Activated naive CD4-positive, alpha-beta T cell treated with anti-CD3 and anti-CD28 coated beads, Interleukin-2, amount 50 U/mL, for 72 hours (primary cell): ENCODE results near the gene PTPRA. TPM values are rescaled to one million over a fixed set of nuclear protein-coding genes. Genes with fewer than 3 reads are reported as not detected.
"Not testable (repeated sequence)": the region's sequence is repeated elsewhere in the genome, so short reads cannot be mapped to it uniquely, and the experiment has no call there.

Experiments
- ATAC-seq, 2 donors: fragments of 150-1000 bp; cut with Tn5 transposase; 2 replicates each; pipeline ENCODE4 v1.10.0; 2021; ENCODE audit warnings: mild to moderate bottlenecking in 2 of 2, moderate library complexity in 2 of 2
- DNase-seq, 2 donors: peaks; one replicate each; pipeline ENCODE4 v3.0.0; 2021 to 2022; ENCODE audit warnings: low spot score in 2 of 2
- H3K27ac Mint-ChIP-seq, 2 donors: one replicate each; pipeline ENCODE4 v1.8.0; 2022; ENCODE audit warnings: mild to moderate bottlenecking in 2 of 2, mixed read lengths in 2 of 2
- H3K36me3 Mint-ChIP-seq, 2 donors: one replicate each; pipeline ENCODE4 v1.8.0; 2022; ENCODE audit warnings: mixed read lengths in 2 of 2
- H3K9me3 Mint-ChIP-seq, 2 donors: one replicate each; pipeline ENCODE4 v1.8.0; 2022; ENCODE audit warnings: mixed read lengths in 2 of 2
- total RNA-seq, 2 donors: library from RNA; stranded (reverse); gene quantifications; one replicate each; pipeline ENCODE4 v1.2.3, GENCODE V29; 2022

Gene PTPRA
- total RNA-seq, 2 donors from 2014 or later = 37.8 to 55.8 TPM

DNA sequence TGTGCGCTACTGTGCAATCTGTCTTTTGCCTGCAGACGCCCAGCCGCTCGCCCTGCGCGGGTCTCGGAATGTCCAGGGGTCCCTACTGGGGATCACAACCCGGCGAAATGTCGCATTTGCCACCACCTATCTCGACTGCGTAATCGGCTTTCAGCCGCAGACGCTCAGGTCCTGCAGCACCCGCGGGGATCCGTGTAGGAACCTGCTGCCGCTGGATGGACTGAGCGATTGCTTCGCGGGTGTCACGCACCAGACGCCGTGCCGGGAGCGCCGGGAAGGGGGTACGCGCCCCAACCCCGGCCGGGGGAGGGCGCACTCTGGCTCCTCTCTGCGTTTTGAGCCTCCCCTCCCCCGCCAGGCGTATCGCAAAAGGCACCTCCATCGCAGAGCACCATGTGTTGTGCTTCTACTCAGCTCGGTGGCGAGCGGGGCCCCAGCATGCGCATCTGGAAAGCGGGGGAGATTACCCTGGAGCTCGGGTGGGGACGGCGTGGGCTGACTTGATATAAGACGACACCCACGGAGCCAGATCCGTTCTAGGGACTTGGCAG lies 747 bp upstream of the PTPRA start:
- peaks cover 11 to 20% of the 10 kb centered on the region in 2 donors for H3K36me3 Mint-ChIP-seq
- DNase-seq = peak; percentile 75 to 78
- H3K9me3 Mint-ChIP-seq = no peaks in the 10 kb centered on the region
- peak; percentile 45 to 60 for ATAC-seq
- H3K27ac Mint-ChIP-seq = peak overlapping the region; percentile 89 to 98

- Mint-ChIP-seq H3K9me3 (no peaks in the 10 kb centered on the region), H3K27ac (peak overlapping the region; percentile 61 to 87), H3K36me3 (peaks cover 11 to 20% of the 10 kb centered on the region in 2 donors)
- DNase-seq (peak in 1 of 2 donors; percentile 62), ATAC-seq (peak in 1 of 2 donors; percentile 57)
Measured at GRCh38 chr20:2873747-2874041, 413 bp downstream of the PTPRA start.

DNA sequence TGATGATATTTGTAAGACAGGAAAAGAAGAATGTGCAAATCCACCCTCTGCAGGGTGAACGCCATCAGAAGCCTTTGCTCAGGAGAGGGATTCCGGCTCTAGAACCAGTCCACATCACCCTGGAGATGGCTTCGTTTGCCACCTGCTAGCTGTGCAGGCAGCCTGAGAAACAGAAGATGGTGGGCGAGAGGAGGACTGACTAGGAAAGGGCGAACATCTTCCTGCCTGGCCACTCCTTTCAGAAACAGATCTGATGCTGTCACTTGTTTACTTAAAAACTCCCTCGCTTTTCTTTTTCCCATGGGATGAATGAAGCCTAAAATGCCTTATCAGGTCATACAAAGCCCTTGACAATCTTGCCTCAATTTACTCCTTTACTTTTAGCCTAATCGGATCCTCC lies 1.2 kb downstream of the PTPRA start:
- DNase-seq = no peak
- Mint-ChIP-seq H3K9me3 (no peaks in the 10 kb centered on the region), H3K27ac (peak overlapping the region; percentile 61 to 87), H3K36me3 (peaks cover 11 to 20% of the 10 kb centered on the region in 2 donors)
- no peak for ATAC-seq

- Mint-ChIP-seq H3K9me3 (no peaks in the 10 kb centered on the region), H3K36me3 (peaks cover 11 to 20% of the 10 kb centered on the region in 2 donors), H3K27ac (no peak overlapping the region)
- no peak for ATAC-seq
- no peak for DNase-seq
Measured at GRCh38 chr20:2875690-2876203, 2.5 kb downstream of the PTPRA start.

- peaks cover 11 to 20% of the 10 kb centered on the region in 2 donors for H3K36me3 Mint-ChIP-seq
- no peak for ATAC-seq
- H3K27ac Mint-ChIP-seq = no peak overlapping the region
- no peaks in the 10 kb centered on the region for H3K9me3 Mint-ChIP-seq
- DNase-seq = no peak
Measured at GRCh38 chr20:2878515-2878914, 5.2 kb downstream of the PTPRA start.

- Mint-ChIP-seq H3K27ac (no peak overlapping the region), H3K9me3 (no peaks in the 10 kb centered on the region), H3K36me3 (peaks cover 11 to 20% of the 10 kb centered on the region in 2 donors)
- DNase-seq (no peak), ATAC-seq (no peak)
Measured at GRCh38 chr20:2879146-2879545, 5.9 kb downstream of the PTPRA start.

- DNase-seq (no peak), ATAC-seq (no peak)
- no peak overlapping the region for H3K27ac Mint-ChIP-seq
- peaks cover 0 to 9% of the 10 kb centered on the region in 2 donors for H3K36me3 Mint-ChIP-seq
- no peaks in the 10 kb centered on the region for H3K9me3 Mint-ChIP-seq
Measured at GRCh38 chr20:2880650-2881049, 7.4 kb downstream of the PTPRA start.

- DNase-seq (no peak), ATAC-seq (peak in 1 of 2 donors; percentile 65)
- no peaks in the 10 kb centered on the region for H3K9me3 Mint-ChIP-seq
- no peak overlapping the region for H3K27ac Mint-ChIP-seq
- H3K36me3 Mint-ChIP-seq = no peaks in the 10 kb centered on the region
Measured at GRCh38 chr20:2883726-2884637, 10.7 kb downstream of the PTPRA start.

DNA sequence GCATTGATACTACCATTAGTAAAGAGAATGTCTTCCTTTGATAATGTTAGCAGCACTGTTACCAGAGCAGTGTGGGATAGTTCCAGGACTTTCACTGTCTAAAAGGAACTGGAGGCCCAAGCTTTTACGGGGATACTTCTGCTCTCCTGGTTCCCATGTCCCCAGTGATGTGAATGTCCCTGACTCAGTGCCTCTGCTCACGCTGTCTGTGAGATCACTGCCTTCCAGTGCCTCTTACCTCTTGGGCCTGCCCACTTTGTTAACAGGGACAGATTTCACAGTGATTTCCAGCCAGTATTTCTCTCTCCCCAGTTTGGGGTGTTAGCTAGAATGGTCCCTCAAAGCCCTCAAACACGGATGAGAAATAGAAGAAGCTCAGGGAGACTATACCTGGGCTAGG lies 14.4 kb downstream of the PTPRA start:
- Mint-ChIP-seq H3K27ac (peak overlapping the region in 1 of 2 donors; percentile 34), H3K9me3 (peaks cover 0 to 9% of the 10 kb centered on the region in 2 donors), H3K36me3 (peaks cover 0 to 9% of the 10 kb centered on the region in 2 donors)
- DNase-seq (no peak), ATAC-seq (no peak)

DNA sequence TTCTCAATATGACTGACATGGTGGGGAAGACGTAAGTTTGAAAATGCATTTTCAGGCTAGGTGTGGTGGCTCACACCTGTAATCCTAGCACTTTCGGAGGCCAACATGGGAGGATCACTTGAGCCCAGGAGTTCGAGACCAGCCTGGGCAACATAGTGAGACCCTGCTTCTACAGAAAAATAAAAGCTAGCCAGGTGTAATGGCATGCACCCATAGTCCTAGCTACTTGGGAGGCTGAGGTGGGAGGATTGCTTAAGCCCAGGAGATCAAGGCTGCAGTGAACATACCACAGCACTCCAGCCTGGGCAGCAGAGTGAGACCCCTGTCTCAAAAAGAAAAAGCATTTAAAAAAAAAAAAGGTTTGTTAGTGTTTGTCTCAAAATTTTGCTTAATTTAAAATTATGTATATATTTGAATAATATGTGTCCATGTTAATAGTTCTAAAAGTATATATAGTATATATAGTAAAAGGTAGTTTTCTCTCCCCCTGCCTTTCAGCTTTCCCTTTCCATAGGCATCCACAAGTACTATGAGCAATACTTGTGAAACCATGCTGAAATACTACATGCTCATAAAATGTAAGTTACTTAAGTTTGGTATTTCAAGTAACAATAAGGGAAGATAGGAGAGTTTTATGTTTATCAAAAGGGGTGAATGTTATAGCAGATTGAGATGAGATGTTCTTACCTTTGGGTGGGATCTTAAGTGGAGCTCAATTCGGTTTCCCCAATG lies 15.1 kb downstream of the PTPRA start:
- peaks cover 0 to 9% of the 10 kb centered on the region in 2 donors for H3K9me3 Mint-ChIP-seq
- peaks cover 0 to 9% of the 10 kb centered on the region in 2 donors for H3K36me3 Mint-ChIP-seq
- DNase-seq (no peak), ATAC-seq (no peak)
- peak overlapping the region in 1 of 2 donors; percentile 34 for H3K27ac Mint-ChIP-seq

DNA sequence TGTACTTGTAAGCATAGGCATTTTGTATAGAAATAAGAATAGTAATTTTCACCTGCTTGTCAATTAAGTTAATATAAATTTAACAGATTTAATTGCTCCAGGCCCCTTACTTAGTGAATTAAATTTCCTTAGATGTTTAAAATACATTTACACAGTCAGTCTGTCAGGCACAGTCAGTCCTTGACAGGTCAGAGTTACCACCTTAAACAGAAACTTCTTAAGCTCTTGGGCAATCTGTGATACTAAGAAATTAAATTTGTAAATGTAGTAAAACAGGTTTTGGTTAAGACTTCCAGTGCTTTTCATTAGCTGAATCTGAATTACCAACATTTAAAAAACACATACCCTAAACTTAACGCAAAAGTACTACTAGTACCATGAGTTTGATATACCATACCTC lies 15.9 kb downstream of the PTPRA start:
- Mint-ChIP-seq H3K27ac (no peak overlapping the region), H3K9me3 (peaks cover 1 to 12% of the 10 kb centered on the region in 2 donors), H3K36me3 (peaks cover 1 to 13% of the 10 kb centered on the region in 2 donors)
- DNase-seq (no peak), ATAC-seq (no peak)

DNA sequence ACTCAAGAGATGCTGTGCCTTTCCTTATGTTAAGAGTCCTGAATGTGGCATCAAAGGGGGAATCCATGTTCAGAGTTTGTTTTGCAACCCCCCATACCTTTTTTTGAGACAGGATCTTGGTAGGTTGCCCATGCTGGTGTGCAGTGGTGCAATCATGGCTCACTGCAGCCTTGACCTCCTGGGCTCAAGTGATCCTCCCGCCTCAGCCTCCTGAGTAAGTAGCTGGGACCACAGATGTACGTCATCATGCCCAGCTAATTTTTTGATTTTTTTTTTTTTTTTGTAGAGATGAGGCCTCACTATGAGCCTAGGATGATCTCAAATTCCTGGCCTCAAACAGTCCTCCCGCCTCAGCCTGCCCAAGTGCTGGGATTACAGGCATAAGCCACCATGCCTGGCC lies 16.5 kb downstream of the PTPRA start:
- ATAC-seq (no peak), DNase-seq (no peak)
- Mint-ChIP-seq H3K27ac (no peak overlapping the region), H3K9me3 (peaks cover 3 to 14% of the 10 kb centered on the region in 2 donors), H3K36me3 (peaks cover 4 to 17% of the 10 kb centered on the region in 2 donors)

DNA sequence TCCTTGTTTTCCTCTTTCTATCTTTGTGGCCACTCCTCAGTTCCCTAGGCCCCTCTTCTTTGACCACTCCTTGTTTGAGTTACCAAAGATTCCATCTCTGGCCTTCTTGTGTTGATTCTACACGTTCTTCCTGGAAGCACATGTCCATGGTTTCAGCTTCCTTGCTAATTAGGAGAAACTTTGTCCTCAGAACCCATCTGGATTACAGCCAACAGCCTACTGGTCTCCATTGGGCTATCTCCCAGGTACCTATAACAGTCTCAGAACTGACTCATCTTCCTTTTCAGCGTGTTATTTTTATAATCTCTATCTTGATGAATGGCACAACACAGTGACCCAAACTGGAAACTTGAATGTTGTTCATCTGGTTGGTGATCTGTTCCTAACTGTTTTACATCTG lies 17.5 kb downstream of the PTPRA start:
- ATAC-seq = peak; percentile 37 to 59
- H3K27ac Mint-ChIP-seq = peak overlapping the region; percentile 40 to 73

DNA sequence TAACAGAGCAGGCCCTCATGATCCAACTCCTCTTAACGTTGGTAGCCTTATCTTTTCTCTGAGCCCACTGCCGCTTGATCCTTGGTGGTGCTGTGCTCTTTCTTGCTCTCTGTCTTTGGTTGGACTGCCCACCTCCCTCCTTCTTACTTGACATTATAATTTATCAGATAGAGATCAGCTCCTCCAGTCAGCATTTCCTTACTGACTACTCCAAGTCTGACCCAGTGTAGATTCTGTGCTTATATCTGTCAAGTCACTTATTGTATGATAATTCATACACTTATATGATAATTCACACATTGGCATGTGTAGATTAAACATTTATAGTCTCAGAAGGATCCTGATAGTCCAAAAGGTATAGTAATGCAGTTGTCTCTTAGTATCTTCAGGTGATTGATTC lies 18.1 kb downstream of the PTPRA start:
- Mint-ChIP-seq H3K27ac (peak overlapping the region in 1 of 2 donors; percentile 40), H3K9me3 (peaks cover 3 to 14% of the 10 kb centered on the region in 2 donors), H3K36me3 (peaks cover 4 to 26% of the 10 kb centered on the region in 2 donors)
- no peak for ATAC-seq
- DNase-seq = no peak

More for the DNA sequence above, 17.5 kb downstream of the PTPRA start:
- Mint-ChIP-seq H3K9me3 (peaks cover 3 to 14% of the 10 kb centered on the region in 2 donors), H3K36me3 (peaks cover 4 to 20% of the 10 kb centered on the region in 2 donors)
- no peak for DNase-seq

DNA sequence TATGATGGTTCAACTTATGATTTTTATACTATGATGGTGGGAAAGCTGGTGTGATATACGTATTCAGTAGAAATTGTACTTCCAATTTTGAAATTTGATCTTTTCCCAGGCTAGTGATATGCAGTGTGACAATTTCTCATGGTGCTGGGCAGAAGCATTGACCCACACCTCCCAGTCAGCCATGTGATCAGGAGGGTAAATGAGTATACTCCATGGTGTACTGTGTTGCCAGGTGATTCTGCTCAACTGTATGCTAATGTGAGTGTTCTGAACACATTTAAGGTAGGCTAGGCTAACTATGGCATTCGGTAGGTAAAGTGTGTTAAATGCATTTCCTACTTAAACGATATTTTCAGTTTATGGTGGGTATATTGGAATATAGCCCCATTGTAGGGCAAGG lies 19.1 kb downstream of the PTPRA start:
- Mint-ChIP-seq H3K36me3 (peaks cover 4 to 33% of the 10 kb centered on the region in 2 donors), H3K27ac (no peak overlapping the region), H3K9me3 (peaks cover 3 to 14% of the 10 kb centered on the region in 2 donors)
- no peak for ATAC-seq
- DNase-seq = no peak

- Mint-ChIP-seq H3K9me3 (peaks cover 3 to 14% of the 10 kb centered on the region in 2 donors), H3K36me3 (peaks cover 4 to 33% of the 10 kb centered on the region in 2 donors), H3K27ac (no peak overlapping the region)
- DNase-seq (no peak), ATAC-seq (no peak)
Measured at GRCh38 chr20:2894221-2894620, 20.9 kb downstream of the PTPRA start.

- H3K36me3 Mint-ChIP-seq = peaks cover 4 to 33% of the 10 kb centered on the region in 2 donors
- DNase-seq, H3K27ac Mint-ChIP-seq, ATAC-seq: not testable (repeated sequence)
- peaks cover 3 to 14% of the 10 kb centered on the region in 2 donors for H3K9me3 Mint-ChIP-seq
Measured at GRCh38 chr20:2895154-2895553, 21.9 kb downstream of the PTPRA start.
